ENCODE results near the gene CROCC.

CROCC gene

GRCh38 chr1:16988210-16988609 lies 66.5 kb downstream of the CROCC start:
- DNase-seq, result no peak

- DNase-seq, result no peak
Observed at GRCh38 chr1:16989676-16990391, 68.1 kb downstream of the CROCC start.

GRCh38 chr1:16991571-16991970 lies 69.8 kb downstream of the CROCC start:
- DNase-seq, result no peak

GRCh38 chr1:16992102-16992501 lies 70.4 kb downstream of the CROCC start:
- DNase-seq, result no peak

GRCh38 chr1:16992675-16993074 lies 70.9 kb downstream of the CROCC start:
- DNase-seq, result no peak

GRCh38 chr1:16993521-16994038 lies 71.8 kb downstream of the CROCC start:
- DNase-seq, result no peak

GRCh38 chr1:16996845-16997244 lies 75.1 kb downstream of the CROCC start:
- no peak for DNase-seq

GRCh38 chr1:16998589-16998988 lies 76.9 kb downstream of the CROCC start:
- DNase-seq, result no peak

GRCh38 chr1:16999863-17000262 lies 78.1 kb downstream of the CROCC start:
- DNase-seq, result no peak

- DNase-seq, result no peak
Observed at GRCh38 chr1:17001760-17002523, 80.2 kb downstream of the CROCC start.

- DNase-seq, result no peak
Observed at GRCh38 chr1:17002524-17002902, 80.8 kb downstream of the CROCC start.

GRCh38 chr1:17004466-17005364 lies 83.0 kb downstream of the CROCC start:
- DNase-seq, result no peak

GRCh38 chr1:17005365-17005740 lies 83.6 kb downstream of the CROCC start:
- DNase-seq, result no peak

- no peak for DNase-seq
Observed at GRCh38 chr1:17007121-17007520, 85.4 kb downstream of the CROCC start.

GRCh38 chr1:17008208-17008855 lies 86.6 kb downstream of the CROCC start:
- DNase-seq, result no peak

- DNase-seq, result no peak
Observed at GRCh38 chr1:17009706-17010105, 88.0 kb downstream of the CROCC start.

- DNase-seq, result no peak
Observed at GRCh38 chr1:17011092-17011438, 89.3 kb downstream of the CROCC start.

GRCh38 chr1:17011439-17012307 lies 89.9 kb downstream of the CROCC start, which contains the start of gene ATP13A2:
TSS of gene ATP13A2 (minus strand) at chr1:17011928. CDS start at chr1:17011738, 190 bp downstream.
- DNase-seq, result peak; percentile 85

- DNase-seq, result no peak
Observed at GRCh38 chr1:17012775-17013490, 91.2 kb downstream of the CROCC start.

GRCh38 chr1:17013491-17014320 lies 92.0 kb downstream of the CROCC start:
- no peak for DNase-seq

Data from activated naive CD4-positive, alpha-beta T cell treated with Interleukin-2 at 50 U/mL for 16 hours (primary cell).